AG08395 (cell line): ENCODE data around the gene TRMT112.

ENCODE experiments used
- DNase-seq: peaks from one replicate; pipeline ENCODE4 v3.0.0; 2012; ENCODE audit warnings: mixed read lengths, low spot score

Gene TRMT112

GRCh38 chr11:64317325-64317960 lies at the start of gene TRMT112:
Gene TRMT112 (minus strand): TSS chr11:64317559. CDS start chr11:64317526, 33 bp downstream.
- peak; percentile 90 for DNase-seq

GRCh38 chr11:64366751-64367150 lies 49.4 kb upstream of the TRMT112 start:
- peak; percentile 34 for DNase-seq

GRCh38 chr11:64364911-64365310 lies 47.6 kb upstream of the TRMT112 start:
- no peak for DNase-seq

- no peak for DNase-seq
These were observed 47.1 kb upstream of the TRMT112 start for GRCh38 chr11:64364435-64364834.

GRCh38 chr11:64362339-64362738 lies 45.0 kb upstream of the TRMT112 start:
- no peak for DNase-seq

DNA sequence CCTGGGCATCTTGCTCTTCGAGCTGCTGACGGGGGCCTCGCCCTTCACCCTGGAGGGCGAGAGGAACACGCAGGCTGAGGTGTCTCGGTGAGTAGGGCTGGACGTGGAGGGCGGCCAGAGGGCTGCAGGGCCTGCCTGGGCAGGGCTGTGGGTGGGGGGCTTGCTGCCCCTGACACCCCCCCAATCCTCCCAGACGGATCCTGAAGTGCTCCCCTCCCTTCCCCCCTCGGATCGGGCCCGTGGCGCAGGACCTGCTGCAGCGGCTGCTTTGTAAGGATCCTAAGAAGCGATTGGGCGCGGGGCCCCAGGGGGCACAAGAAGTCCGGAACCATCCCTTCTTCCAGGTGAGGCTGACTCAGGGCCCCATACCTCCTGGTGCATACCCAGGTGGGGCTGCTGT lies 44.3 kb upstream of the TRMT112 start:
- no peak for DNase-seq

GRCh38 chr11:64360448-64360921 lies 43.1 kb upstream of the TRMT112 start:
- DNase-seq = no peak

DNA sequence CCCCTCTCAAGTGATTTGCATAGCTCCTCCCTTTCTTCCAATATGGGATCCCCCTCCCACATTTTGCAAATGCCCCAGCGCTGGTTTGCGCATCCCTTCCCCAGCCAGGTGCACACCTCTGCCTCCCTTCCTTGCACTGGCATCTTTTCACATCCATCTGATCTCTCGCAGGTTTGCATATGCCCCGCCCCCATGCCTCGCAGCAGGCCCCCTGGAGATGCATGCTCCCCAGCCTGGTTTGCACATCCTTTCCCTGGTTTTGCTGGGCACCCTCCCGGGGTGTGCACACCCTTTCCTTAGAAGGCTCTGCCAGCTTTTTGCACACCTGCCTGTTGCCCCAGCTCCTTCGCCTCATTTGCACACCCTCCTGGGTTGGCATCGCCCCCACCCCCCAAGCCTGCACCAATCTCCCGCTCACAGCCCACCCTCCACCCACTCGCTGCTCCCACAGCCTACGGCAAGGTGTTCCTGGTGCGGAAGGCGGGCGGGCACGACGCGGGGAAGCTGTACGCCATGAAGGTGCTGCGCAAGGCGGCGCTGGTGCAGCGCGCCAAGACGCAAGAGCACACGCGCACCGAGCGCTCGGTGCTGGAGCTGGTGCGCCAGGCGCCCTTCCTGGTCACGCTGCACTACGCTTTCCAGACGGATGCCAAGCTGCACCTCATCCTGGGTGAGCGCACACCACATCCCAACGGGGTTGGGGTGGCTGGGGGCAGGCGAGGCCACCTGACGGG lies 42.5 kb upstream of the TRMT112 start:
- DNase-seq = no peak

- peak; percentile 95 for DNase-seq
These were observed 41.8 kb upstream of the TRMT112 start, which contains the start of gene RPS6KA4 for GRCh38 chr11:64358907-64359711. Gene RPS6KA4 (plus strand): TSS chr11:64359162. CDS start chr11:64359236, 74 bp downstream.

GRCh38 chr11:64358536-64358906 lies 41.2 kb upstream of the TRMT112 start:
- DNase-seq = no peak

DNA sequence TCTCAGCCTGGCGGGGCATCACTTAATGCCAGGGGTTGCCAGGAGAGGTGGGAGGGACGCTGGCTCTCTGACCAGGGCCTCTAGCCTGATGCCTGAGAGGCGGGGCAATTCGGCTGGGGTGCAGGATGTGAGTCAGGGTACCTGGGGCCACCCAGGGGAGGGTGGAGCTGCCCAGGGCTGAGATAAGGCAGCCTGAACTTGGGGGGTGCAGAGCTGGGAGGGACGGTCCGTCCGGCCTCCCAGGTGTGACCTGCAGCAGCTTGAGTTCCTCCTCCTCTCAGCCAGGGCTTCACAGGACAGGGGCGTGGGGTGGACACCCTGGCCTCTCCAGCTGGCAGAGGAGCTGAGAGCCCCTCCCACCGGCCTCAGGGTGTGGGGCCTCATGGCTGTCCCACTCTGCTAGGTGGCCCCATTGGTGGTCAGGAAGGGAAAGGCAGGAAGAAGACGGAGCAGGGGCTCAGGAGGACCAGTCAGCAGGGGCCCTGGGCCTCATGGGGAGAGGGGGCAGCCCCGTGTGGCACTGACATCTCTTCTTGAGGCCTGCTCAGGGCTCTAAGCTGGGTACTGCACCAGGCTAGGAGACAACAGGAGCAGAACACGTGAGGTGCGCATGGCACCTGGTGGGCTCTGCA lies 40.7 kb upstream of the TRMT112 start:
- no peak for DNase-seq

DNA sequence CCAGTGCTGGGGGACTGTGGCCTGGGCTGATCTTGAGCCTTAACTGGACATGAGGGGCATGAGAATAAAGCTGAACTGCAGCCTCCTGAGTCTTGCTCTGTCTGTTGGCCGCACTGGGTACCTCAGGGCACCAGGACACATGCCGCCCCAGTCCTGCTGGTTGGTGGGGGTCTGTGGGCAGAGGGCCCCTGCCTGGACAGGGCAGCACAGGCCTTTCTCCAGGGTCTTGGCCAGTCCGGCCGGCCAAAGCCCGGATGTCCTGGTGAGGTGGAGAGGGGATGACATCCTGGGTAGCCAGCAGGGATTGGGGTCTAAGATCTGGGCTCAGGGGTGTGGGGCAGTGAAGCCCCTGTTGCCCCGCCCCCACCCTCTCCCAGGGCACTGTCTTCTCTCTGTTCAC lies 40.1 kb upstream of the TRMT112 start:
- DNase-seq = no peak

GRCh38 chr11:64356498-64357411 lies 39.4 kb upstream of the TRMT112 start:
- DNase-seq = peak; percentile 29

GRCh38 chr11:64355078-64355940 lies 38.0 kb upstream of the TRMT112 start:
- DNase-seq = peak; percentile 94

DNA sequence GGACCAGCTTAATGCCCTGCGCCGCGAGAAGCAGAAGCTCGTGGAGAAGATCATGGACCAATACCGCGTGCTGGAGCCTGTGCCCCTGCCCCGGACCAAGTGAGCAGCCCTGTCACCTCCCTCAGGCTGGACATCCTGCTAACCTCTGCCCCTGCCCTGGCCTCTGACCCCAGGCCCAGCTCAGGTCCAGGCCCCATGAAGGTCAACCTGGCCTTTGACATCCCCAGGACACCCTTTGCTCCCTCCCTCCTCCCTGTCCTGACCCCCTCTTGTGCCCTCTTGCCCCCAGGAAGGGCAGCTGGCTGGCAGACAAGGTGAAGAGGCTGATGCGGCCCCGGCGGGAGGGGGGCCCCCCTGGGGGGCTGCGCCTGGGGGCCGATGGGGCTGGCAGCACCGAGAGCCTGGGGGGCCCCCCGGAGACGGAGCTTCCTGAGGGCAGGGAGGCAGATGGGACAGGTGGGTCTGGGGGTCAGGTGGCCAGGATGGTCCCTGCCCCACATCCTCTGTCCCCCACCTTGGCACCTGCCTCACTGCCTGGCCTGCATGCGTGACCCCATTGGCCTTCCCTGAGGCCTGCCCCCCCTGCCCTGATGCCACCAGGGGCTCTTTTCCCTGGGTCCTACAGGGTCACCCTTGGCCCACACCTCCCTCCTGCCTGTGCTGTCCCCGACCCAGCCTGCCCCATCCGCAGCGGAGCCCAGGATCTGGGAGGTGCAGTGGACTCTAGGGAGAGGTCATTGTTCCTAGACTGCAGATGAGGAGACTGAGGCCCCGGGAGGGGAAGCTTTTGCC lies 36.6 kb upstream of the TRMT112 start:
- no peak for DNase-seq

DNA sequence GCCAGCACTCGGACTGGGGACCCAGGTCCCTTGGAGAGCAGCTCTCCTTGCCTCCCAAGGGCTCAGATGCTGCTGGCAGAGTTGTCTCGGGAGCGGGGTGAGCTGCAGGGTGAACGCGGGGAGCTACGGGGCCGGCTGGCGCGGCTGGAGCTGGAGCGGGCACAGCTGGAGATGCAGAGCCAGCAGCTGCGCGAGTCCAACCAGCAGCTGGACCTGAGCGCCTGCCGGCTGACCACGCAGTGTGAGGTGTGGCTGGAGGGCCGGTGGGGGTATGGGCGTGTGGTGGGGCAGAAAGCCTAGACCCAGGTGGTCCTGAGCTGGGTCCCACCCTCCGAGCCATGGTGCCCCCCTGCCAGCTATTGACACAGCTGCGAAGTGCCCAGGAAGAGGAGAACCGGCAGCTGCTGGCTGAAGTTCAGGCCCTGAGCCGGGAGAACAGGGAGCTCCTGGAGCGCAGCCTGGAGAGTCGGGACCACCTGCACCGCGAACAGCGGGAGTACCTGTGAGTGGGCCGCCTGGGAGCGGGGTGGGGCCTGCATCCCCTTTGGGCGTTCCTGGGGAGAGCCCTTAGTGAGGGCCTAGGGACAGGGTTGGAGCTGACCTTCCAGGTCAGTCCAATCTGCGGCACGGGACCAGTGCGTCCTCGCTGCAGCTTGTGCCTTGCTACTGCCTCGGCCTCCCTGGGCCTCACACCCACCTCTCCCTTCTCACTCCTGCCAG lies 35.8 kb upstream of the TRMT112 start:
- DNase-seq = no peak

DNA sequence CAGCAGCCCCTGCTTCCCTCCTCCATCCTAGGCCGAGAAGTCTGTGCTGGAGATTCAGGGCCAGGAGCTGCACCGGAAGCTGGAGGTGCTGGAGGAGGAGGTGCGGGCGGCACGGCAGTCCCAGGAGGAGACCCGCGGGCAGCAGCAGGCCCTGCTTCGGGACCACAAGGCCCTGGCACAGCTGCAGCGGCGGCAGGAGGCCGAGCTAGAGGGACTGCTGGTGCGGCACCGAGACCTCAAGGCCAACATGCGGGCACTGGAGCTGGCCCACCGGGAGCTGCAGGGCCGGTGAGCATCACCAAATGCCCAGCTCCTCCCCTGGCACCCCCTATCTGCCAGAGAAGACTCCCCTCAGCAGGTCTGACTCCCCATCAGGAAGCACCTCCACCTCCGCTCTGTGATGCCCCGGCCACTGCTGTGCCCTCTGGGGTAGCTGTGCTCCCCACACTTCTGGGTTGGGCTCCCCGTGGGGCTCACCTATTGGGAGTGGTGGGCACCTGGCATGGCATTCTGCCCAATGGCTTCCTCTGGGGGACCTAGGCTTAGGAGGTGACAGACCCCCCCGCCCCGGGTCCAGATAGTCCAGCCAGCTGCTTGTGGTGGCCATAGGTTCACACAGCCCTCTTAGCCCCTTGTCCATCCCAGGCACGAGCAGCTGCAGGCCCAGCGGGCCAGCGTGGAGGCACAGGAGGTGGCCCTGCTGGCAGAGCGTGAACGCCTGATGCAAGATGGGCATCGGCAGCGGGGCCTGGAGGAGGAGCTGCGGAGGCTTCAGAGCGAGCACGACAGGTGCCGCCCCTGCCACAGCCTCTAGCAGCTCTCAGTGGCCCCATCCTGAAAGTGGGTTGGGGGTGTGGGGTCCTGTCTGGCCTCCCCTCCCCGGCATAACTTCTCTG lies 35.0 kb upstream of the TRMT112 start:
- no peak for DNase-seq
